ENCODE results near the gene EMC6. TPM values are rescaled to one million over a fixed set of nuclear protein-coding genes. Genes with fewer than 3 reads are reported as not detected.

EMC6 gene
- 17.0 and 33.9 TPM in 2 replicates for total RNA-seq

GRCh38 chr17:3668279-3669084 is at the start of gene EMC6, which contains the start of gene TAX1BP3:
TSS of gene EMC6 (plus strand) at chr17:3668812. CDS start at chr17:3669147, 335 bp downstream.
TSS of gene TAX1BP3 (minus strand) at chr17:3668578. CDS start at chr17:3668526, 52 bp downstream.

GRCh38 chr17:3636154-3636907 is 32.3 kb upstream of the EMC6 start, which contains the start of the genes CTNS and SHPK:
TSS of gene CTNS (plus strand) at chr17:3636760. CDS start at chr17:3640207, 3,447 bp downstream.
TSS of gene SHPK (minus strand) at chr17:3636250. CDS start at chr17:3636219, 31 bp downstream.

GRCh38 chr17:3695723-3696411 is 27.3 kb downstream of the EMC6 start, which contains the start of gene P2RX5:
TSS of gene P2RX5 (minus strand) at chr17:3696155. CDS start at chr17:3696005, 150 bp downstream.

Other genes starting within 250 kb of the EMC6 start
- not detected in 2 replicates for gene OR1E2, start 235.0 kb upstream of the EMC6 start, total RNA-seq
- not detected in 2 replicates for gene SPATA22, start 197.0 kb upstream of the EMC6 start, total RNA-seq
- not detected in 2 replicates for gene ASPA, start 192.8 kb upstream of the EMC6 start, total RNA-seq
- gene TRPV3, start 111.0 kb upstream of the EMC6 start, total RNA-seq, result 2.0 and 4.9 TPM in 2 replicates
- 0.46 and 1.5 TPM in 2 replicates for gene TRPV1, start 59.4 kb upstream of the EMC6 start, total RNA-seq
- 13.9 and 17.6 TPM in 2 replicates for gene SHPK, start 32.6 kb upstream of the EMC6 start, total RNA-seq
- 8.1 and 14.3 TPM in 2 replicates for gene CTNS, start 32.1 kb upstream of the EMC6 start, total RNA-seq
- 308 and 355 TPM in 2 replicates for gene TAX1BP3, start 234 bp upstream of the EMC6 start, total RNA-seq
- 0.09 and 0.35 TPM in 2 replicates for gene P2RX5, start 27.3 kb downstream of the EMC6 start, total RNA-seq
- gene HASPIN, start 55.1 kb downstream of the EMC6 start, total RNA-seq, result 6.1 and 7.6 TPM in 2 replicates
- gene ITGAE, start 132.4 kb downstream of the EMC6 start, total RNA-seq, result 22.9 and 29.6 TPM in 2 replicates
- 10.4 and 12.9 TPM in 2 replicates for gene NCBP3, start 177.4 kb downstream of the EMC6 start, total RNA-seq
- 5.8 and 5.9 TPM in 2 replicates for gene CAMKK1, start 224.2 kb downstream of the EMC6 start, total RNA-seq
- gene P2RX1, start 247.7 kb downstream of the EMC6 start, total RNA-seq, result not detected in 2 replicates